Activated CD4-positive, alpha-beta T cell treated with anti-CD3 and anti-CD28 coated beads, Interleukin-2, amount 10 ng/mL, durations not matched to agents 24 days and 14 days (primary cell): ENCODE measurements around the gene CISTR. TPM values are rescaled to one million over a fixed set of nuclear protein-coding genes. Genes with fewer than 3 reads are reported as not detected.
A peak's percentile ranks its signal among the peaks of the same experiment; 100 is the strongest.

Source experiments
- DNase-seq: peaks from one replicate; pipeline ENCODE4 v3.0.0; 2022
- H3K27ac Mint-ChIP-seq: one replicate; pipeline ENCODE4 v1.8.0; 2022; ENCODE audit warnings: mild to moderate bottlenecking, mixed read lengths
- H3K27me3 Mint-ChIP-seq: one replicate; pipeline ENCODE4 v1.8.0; 2022; ENCODE audit warnings: mixed read lengths
- H3K36me3 Mint-ChIP-seq: one replicate; pipeline ENCODE4 v1.8.0; 2022; ENCODE audit warnings: low read depth, mild to moderate bottlenecking, mixed read lengths
- H3K4me1 Mint-ChIP-seq: one replicate; pipeline ENCODE4 v1.8.0; 2021; ENCODE audit warnings: mixed read lengths
- H3K4me3 Mint-ChIP-seq: one replicate; pipeline ENCODE4 v1.8.0; 2022; ENCODE audit warnings: mild to moderate bottlenecking, moderate library complexity, mixed read lengths
- H3K9me3 Mint-ChIP-seq: one replicate; pipeline ENCODE4 v1.8.0; 2021; ENCODE audit warnings: mixed read lengths
- intact Hi-C: fragments of 100-400 bp; cut with micrococcal nuclease; formaldehyde crosslinking; loops from one replicate; pipeline ENCODE4 v1.15.1; 2023
- total RNA-seq: library from RNA; stranded (reverse); gene quantifications from 2 replicates; pipeline ENCODE4 v1.2.3, GENCODE V29; 2022

The CISTR gene
- total RNA-seq, 1 donor from 2014 or later = not detected

- no peak for DNase-seq
- peaks cover 9% of the 10 kb centered on the region for H3K36me3 Mint-ChIP-seq
- intact Hi-C loops = no loop called here
- H3K27ac Mint-ChIP-seq = no peak overlapping the region
- H3K9me3 Mint-ChIP-seq = no peaks in the 10 kb centered on the region
- peaks cover 14% of the 10 kb centered on the region for H3K27me3 Mint-ChIP-seq
- H3K4me1 Mint-ChIP-seq = no peaks in the 10 kb centered on the region
- H3K4me3 Mint-ChIP-seq = no peak overlapping the region
Measured at GRCh38 chr12:53712059-53712643, 39.6 kb downstream of the CISTR start.

- peaks cover 3% of the 10 kb centered on the region for H3K36me3 Mint-ChIP-seq
- no peak overlapping the region for H3K27ac Mint-ChIP-seq
- H3K27me3 Mint-ChIP-seq = peaks cover 27% of the 10 kb centered on the region
- H3K4me1 Mint-ChIP-seq = no peaks in the 10 kb centered on the region
- intact Hi-C loops = no loop called here
- no peak overlapping the region for H3K4me3 Mint-ChIP-seq
- DNase-seq = no peak
- H3K9me3 Mint-ChIP-seq = no peaks in the 10 kb centered on the region
Measured at GRCh38 chr12:53710091-53710490, 41.7 kb downstream of the CISTR start.

GRCh38 chr12:53709671-53710070 lies 42.1 kb downstream of the CISTR start:
- Mint-ChIP-seq H3K9me3 (no peaks in the 10 kb centered on the region), H3K4me3 (no peak overlapping the region), H3K27ac (no peak overlapping the region), H3K4me1 (no peaks in the 10 kb centered on the region), H3K36me3 (peaks cover 3% of the 10 kb centered on the region), H3K27me3 (peaks cover 29% of the 10 kb centered on the region)
- DNase-seq = no peak
- intact Hi-C loops = no loop called here

GRCh38 chr12:53706080-53706479 lies 45.7 kb downstream of the CISTR start:
- intact Hi-C loops = no loop called here
- peaks cover 58% of the 10 kb centered on the region for H3K27me3 Mint-ChIP-seq
- no peak overlapping the region for H3K4me3 Mint-ChIP-seq

GRCh38 chr12:53703756-53704155 lies 48.0 kb downstream of the CISTR start:
- no peak for DNase-seq
- H3K27ac Mint-ChIP-seq = no peak overlapping the region
- H3K9me3 Mint-ChIP-seq = no peaks in the 10 kb centered on the region
- H3K27me3 Mint-ChIP-seq = peaks cover 73% of the 10 kb centered on the region
- H3K4me3 Mint-ChIP-seq = no peak overlapping the region
- H3K4me1 Mint-ChIP-seq = peaks cover 2% of the 10 kb centered on the region
- no peaks in the 10 kb centered on the region for H3K36me3 Mint-ChIP-seq
- intact Hi-C loops = no loop called here

More at GRCh38 chr12:53706080-53706479, 45.7 kb downstream of the CISTR start:
- no peaks in the 10 kb centered on the region for H3K9me3 Mint-ChIP-seq
- H3K36me3 Mint-ChIP-seq = no peaks in the 10 kb centered on the region
- H3K4me1 Mint-ChIP-seq = peaks cover 2% of the 10 kb centered on the region
- no peak for DNase-seq
- no peak overlapping the region for H3K27ac Mint-ChIP-seq

- Mint-ChIP-seq H3K9me3 (no peaks in the 10 kb centered on the region), H3K4me3 (no peak overlapping the region), H3K36me3 (no peaks in the 10 kb centered on the region), H3K27me3 (peaks cover 79% of the 10 kb centered on the region), H3K4me1 (peaks cover 5% of the 10 kb centered on the region), H3K27ac (no peak overlapping the region)
- peak; percentile 92 for DNase-seq
- intact Hi-C loops = loop anchor here (1.0 kb wide), 2 partner anchors 42 to 45 kb away; no protein-coding TSS in a partner anchor
Measured at GRCh38 chr12:53701518-53702264, 50.1 kb downstream of the CISTR start.

GRCh38 chr12:53700567-53700966 lies 51.2 kb downstream of the CISTR start:
- no peak for DNase-seq
- intact Hi-C loops = no loop called here
- peaks cover 80% of the 10 kb centered on the region for H3K27me3 Mint-ChIP-seq
- no peaks in the 10 kb centered on the region for H3K36me3 Mint-ChIP-seq
- H3K27ac Mint-ChIP-seq = no peak overlapping the region
- peaks cover 13% of the 10 kb centered on the region for H3K4me1 Mint-ChIP-seq
- H3K4me3 Mint-ChIP-seq = no peak overlapping the region
- no peaks in the 10 kb centered on the region for H3K9me3 Mint-ChIP-seq

- intact Hi-C loops = loop anchor here (10.0 kb wide), 1 partner anchor 285 kb away; the partner anchor contains the start of gene HOXC10
- H3K36me3 Mint-ChIP-seq = no peaks in the 10 kb centered on the region
- no peak overlapping the region for H3K4me3 Mint-ChIP-seq
- peaks cover 20% of the 10 kb centered on the region for H3K4me1 Mint-ChIP-seq
- H3K9me3 Mint-ChIP-seq = no peaks in the 10 kb centered on the region
- peaks cover 85% of the 10 kb centered on the region for H3K27me3 Mint-ChIP-seq
- no peak for DNase-seq
- no peak overlapping the region for H3K27ac Mint-ChIP-seq
Measured at GRCh38 chr12:53699678-53700025, 52.1 kb downstream of the CISTR start.

- H3K27ac Mint-ChIP-seq = no peak overlapping the region
- H3K4me3 Mint-ChIP-seq = no peak overlapping the region
- no peaks in the 10 kb centered on the region for H3K36me3 Mint-ChIP-seq
- peaks cover 87% of the 10 kb centered on the region for H3K27me3 Mint-ChIP-seq
- no peak for DNase-seq
- intact Hi-C loops = loop anchor here (10.0 kb wide), 1 partner anchor 286 kb away; the partner anchor contains the start of gene HOXC10
- H3K9me3 Mint-ChIP-seq = no peaks in the 10 kb centered on the region
- peaks cover 24% of the 10 kb centered on the region for H3K4me1 Mint-ChIP-seq
Measured at GRCh38 chr12:53698948-53699677, 52.7 kb downstream of the CISTR start.

GRCh38 chr12:53696655-53697331 lies 55.0 kb downstream of the CISTR start:
- H3K9me3 Mint-ChIP-seq = no peaks in the 10 kb centered on the region
- peaks cover 79% of the 10 kb centered on the region for H3K27me3 Mint-ChIP-seq
- H3K4me3 Mint-ChIP-seq = no peak overlapping the region
- H3K36me3 Mint-ChIP-seq = no peaks in the 10 kb centered on the region
- H3K4me1 Mint-ChIP-seq = peaks cover 22% of the 10 kb centered on the region
- intact Hi-C loops = loop anchor here (10.0 kb wide), 1 partner anchor 288 kb away; the partner anchor contains the start of gene HOXC10
- no peak overlapping the region for H3K27ac Mint-ChIP-seq
- no peak for DNase-seq

Other genes starting within 250 kb of the CISTR start
- 0.57 TPM in 1 of 2 replicates, not detected in the other for gene NPFF, start 244.5 kb downstream of the CISTR start, total RNA-seq
- 23.0 and 31.5 TPM in 2 replicates for gene ATF7, start 125.6 kb downstream of the CISTR start, total RNA-seq
- 408 and 411 TPM in 2 replicates for gene ATP5MC2, start 75.9 kb downstream of the CISTR start, total RNA-seq
- 14.5 and 15.2 TPM in 2 replicates for gene CALCOCO1, start 24.5 kb downstream of the CISTR start, total RNA-seq
- not detected in 2 replicates for gene HOXC13, start 186.9 kb upstream of the CISTR start, total RNA-seq
- not detected in 2 replicates for gene HOXC12, start 202.9 kb upstream of the CISTR start, total RNA-seq
- not detected in 2 replicates for gene HOXC11, start 221.1 kb upstream of the CISTR start, total RNA-seq
- not detected in 2 replicates for gene HOTAIR, start 223.0 kb upstream of the CISTR start, total RNA-seq
- not detected in 2 replicates for gene HOXC10, start 233.2 kb upstream of the CISTR start, total RNA-seq
- not detected in 2 replicates for gene HOXC9, start 248.2 kb upstream of the CISTR start, total RNA-seq